ENCODE measurements around the gene ZNF746. TPM values are rescaled to one million over a fixed set of nuclear protein-coding genes. Genes with fewer than 3 reads are reported as not detected.
A peak's percentile ranks its signal among the peaks of the same experiment; 100 is the strongest.

Gene ZNF746
- total and polyA plus RNA-seq, 2 donors (not counting 1 experiment from before 2014, with no cell fraction given) = 5.9 to 21.5 TPM

DNA sequence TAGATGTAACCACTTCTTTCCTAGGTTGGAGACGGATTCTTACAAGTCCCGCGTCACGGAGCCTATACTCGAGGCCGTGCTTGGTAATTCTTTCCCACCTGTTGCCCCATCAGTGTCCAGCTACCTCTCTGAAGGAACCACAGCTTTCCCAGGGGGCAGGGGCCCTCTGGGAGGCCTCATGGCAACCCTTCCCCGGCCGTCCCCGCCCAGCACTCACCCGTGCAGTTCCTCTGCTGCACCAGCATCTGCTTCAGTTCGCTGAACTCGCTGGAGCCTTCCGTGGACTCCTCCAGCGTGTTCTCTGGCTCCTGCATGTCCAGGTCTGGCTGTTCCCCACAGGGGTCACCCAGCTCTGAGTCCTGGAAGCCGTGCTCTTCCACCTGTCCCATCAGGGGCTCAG, 61.3 kb downstream of the ZNF746 start:
- Histone ChIP-seq H3K9ac (ENCODE audit: insufficient read depth, low read length) (no peak overlapping the region), H3K9me3 (ENCODE audit: control insufficient read depth, insufficient read depth, low read depth, low read length) (no peaks in the 10 kb centered on the region), H3K36me3 (ENCODE audit: control insufficient read depth, insufficient read depth, low read length) (peaks cover 10% of the 10 kb centered on the region), H2AFZ (ENCODE audit: low read length) (no peak overlapping the region), H3K27ac (ENCODE audit: insufficient read depth, low read length) (no peak overlapping the region), H3K79me2 (ENCODE audit: control insufficient read depth, insufficient read depth, low read length) (no peaks in the 10 kb centered on the region), H3K4me3 (replicated peaks in 1 of 4; ENCODE audit: control extremely low read depth in 1 of 4, insufficient read depth in 1 of 4, low read depth in 3 of 4, low read length in 4 of 4) (no peak overlapping the region), H3K4me2 (ENCODE audit: extremely low read depth, insufficient read depth, low read length) (no peak overlapping the region), H4K20me1 (ENCODE audit: control insufficient read depth, extremely low read depth, insufficient read depth, low read length) (no peaks in the 10 kb centered on the region), H3K27me3 (ENCODE audit: control insufficient read depth, insufficient read depth, low read length) (no peaks in the 10 kb centered on the region), H3K4me1 (ENCODE audit: control insufficient read depth, extremely low read depth, insufficient read depth, low read length) (no peaks in the 10 kb centered on the region)
- TF ChIP-seq, protein P1, sequence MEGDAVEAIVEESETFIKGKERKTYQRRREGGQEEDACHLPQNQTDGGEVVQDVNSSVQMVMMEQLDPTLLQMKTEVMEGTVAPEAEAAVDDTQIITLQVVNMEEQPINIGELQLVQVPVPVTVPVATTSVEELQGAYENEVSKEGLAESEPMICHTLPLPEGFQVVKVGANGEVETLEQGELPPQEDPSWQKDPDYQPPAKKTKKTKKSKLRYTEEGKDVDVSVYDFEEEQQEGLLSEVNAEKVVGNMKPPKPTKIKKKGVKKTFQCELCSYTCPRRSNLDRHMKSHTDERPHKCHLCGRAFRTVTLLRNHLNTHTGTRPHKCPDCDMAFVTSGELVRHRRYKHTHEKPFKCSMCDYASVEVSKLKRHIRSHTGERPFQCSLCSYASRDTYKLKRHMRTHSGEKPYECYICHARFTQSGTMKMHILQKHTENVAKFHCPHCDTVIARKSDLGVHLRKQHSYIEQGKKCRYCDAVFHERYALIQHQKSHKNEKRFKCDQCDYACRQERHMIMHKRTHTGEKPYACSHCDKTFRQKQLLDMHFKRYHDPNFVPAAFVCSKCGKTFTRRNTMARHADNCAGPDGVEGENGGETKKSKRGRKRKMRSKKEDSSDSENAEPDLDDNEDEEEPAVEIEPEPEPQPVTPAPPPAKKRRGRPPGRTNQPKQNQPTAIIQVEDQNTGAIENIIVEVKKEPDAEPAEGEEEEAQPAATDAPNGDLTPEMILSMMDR (conservative IDR thresholded peaks at IDR 0.05 in 1 of 2, IDR thresholded peaks at IDR 0.05 in 1 of 2; ENCODE audit: low read depth in 1 of 2, low read length in 2 of 2) = no peak
- no peak for TF ChIP-seq EZH2 (IDR thresholded peaks at IDR 0.05; ENCODE audit: low read length, missing control alignments)
- no peak for DNase-seq (ENCODE audit: low read depth in 2 of 2)

DNA sequence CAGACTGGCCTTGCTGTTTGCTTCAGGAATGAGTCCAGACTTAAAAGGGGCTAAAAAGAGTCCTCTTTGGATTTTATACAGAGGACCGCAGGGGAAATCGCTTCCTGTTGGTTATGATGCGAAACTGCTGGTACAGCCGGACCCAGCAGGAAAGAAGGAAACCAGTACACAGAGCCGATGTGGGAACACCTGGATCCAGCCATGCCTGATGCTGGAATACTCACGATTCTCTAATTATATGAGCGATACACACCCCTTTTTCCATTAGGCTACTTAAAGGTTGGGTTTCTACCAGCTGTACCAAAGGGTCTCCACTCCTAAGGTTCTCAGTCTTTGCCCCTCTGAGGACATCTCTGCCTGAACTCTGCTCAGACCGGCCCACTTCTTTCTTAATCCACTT, 64.5 kb downstream of the ZNF746 start:
- no peak for DNase-seq (ENCODE audit: low read depth in 2 of 2)
- Histone ChIP-seq H3K9me3 (ENCODE audit: control insufficient read depth, insufficient read depth, low read depth, low read length) (no peaks in the 10 kb centered on the region), H3K36me3 (ENCODE audit: control insufficient read depth, insufficient read depth, low read length) (peaks cover 10% of the 10 kb centered on the region), H3K4me3 (replicated peaks in 1 of 4; ENCODE audit: control extremely low read depth in 1 of 4, insufficient read depth in 1 of 4, low read depth in 3 of 4, low read length in 4 of 4) (no peak overlapping the region), H4K20me1 (ENCODE audit: control insufficient read depth, extremely low read depth, insufficient read depth, low read length) (no peaks in the 10 kb centered on the region), H3K4me2 (ENCODE audit: extremely low read depth, insufficient read depth, low read length) (no peak overlapping the region), H3K27ac (ENCODE audit: insufficient read depth, low read length) (no peak overlapping the region), H3K4me1 (ENCODE audit: control insufficient read depth, extremely low read depth, insufficient read depth, low read length) (no peaks in the 10 kb centered on the region), H3K79me2 (ENCODE audit: control insufficient read depth, insufficient read depth, low read length) (no peaks in the 10 kb centered on the region), H3K9ac (ENCODE audit: insufficient read depth, low read length) (no peak overlapping the region), H3K27me3 (ENCODE audit: control insufficient read depth, insufficient read depth, low read length) (no peaks in the 10 kb centered on the region), H2AFZ (ENCODE audit: low read length) (no peak overlapping the region)
- TF ChIP-seq EZH2 (IDR thresholded peaks at IDR 0.05; ENCODE audit: low read length, missing control alignments) = no peak
- TF ChIP-seq, protein P1 (conservative IDR thresholded peaks at IDR 0.05 in 1 of 2, IDR thresholded peaks at IDR 0.05 in 1 of 2; ENCODE audit: low read depth in 1 of 2, low read length in 2 of 2) = no peak

- H3K9ac ChIP-seq (ENCODE audit: insufficient read depth, low read length) = peak overlapping the region; percentile 7
- DNase-seq (ENCODE audit: low read depth in 2 of 2) = no peak
- no peak for TF ChIP-seq EZH2 (IDR thresholded peaks at IDR 0.05; ENCODE audit: low read length, missing control alignments)
- TF ChIP-seq, protein P1 (conservative IDR thresholded peaks at IDR 0.05 in 1 of 2, IDR thresholded peaks at IDR 0.05 in 1 of 2; ENCODE audit: low read depth in 1 of 2, low read length in 2 of 2) = no peak
- H3K4me1 ChIP-seq (ENCODE audit: control insufficient read depth, extremely low read depth, insufficient read depth, low read length) = no peaks in the 10 kb centered on the region
- no peak overlapping the region for H3K4me3 ChIP-seq (replicated peaks in 1 of 4; ENCODE audit: control extremely low read depth in 1 of 4, insufficient read depth in 1 of 4, low read depth in 3 of 4, low read length in 4 of 4)
- no peaks in the 10 kb centered on the region for H3K9me3 ChIP-seq (ENCODE audit: control insufficient read depth, insufficient read depth, low read depth, low read length)
- H3K27ac ChIP-seq (ENCODE audit: insufficient read depth, low read length) = no peak overlapping the region
- no peaks in the 10 kb centered on the region for H3K27me3 ChIP-seq (ENCODE audit: control insufficient read depth, insufficient read depth, low read length)
- H2AFZ ChIP-seq (ENCODE audit: low read length) = no peak overlapping the region
- H3K79me2 ChIP-seq (ENCODE audit: control insufficient read depth, insufficient read depth, low read length) = no peaks in the 10 kb centered on the region
- H3K4me2 ChIP-seq (ENCODE audit: extremely low read depth, insufficient read depth, low read length) = no peak overlapping the region
- H3K36me3 ChIP-seq (ENCODE audit: control insufficient read depth, insufficient read depth, low read length) = peaks cover 10% of the 10 kb centered on the region
- H4K20me1 ChIP-seq (ENCODE audit: control insufficient read depth, extremely low read depth, insufficient read depth, low read length) = no peaks in the 10 kb centered on the region
These were observed 65.4 kb downstream of the ZNF746 start for GRCh38 chr7:149432121-149432691.
